SK-N-MC (cell line): ENCODE results near the gene NEK8.

Source experiments
- EZH2 ChIP-seq: fragments of 200-600 bp; sonication (generic); IDR thresholded peaks from one replicate; pipeline ENCODE4 v1.6.1; 2017; ENCODE audit warnings: antibody characterized with exemption
- FOXP2 ChIP-seq: optimal IDR thresholded peaks from 2 replicates; pipeline ENCODE3; 2011; ENCODE audit warnings: mild to moderate bottlenecking, moderate library complexity; ENCODE audit not compliant: insufficient read depth; ENCODE audit errors: extremely low read length, control extremely low read depth
- POLR2AphosphoS5 ChIP-seq: IDR thresholded peaks from 2 replicates; pipeline ENCODE4 v1.6.1; 2012; ENCODE audit warnings: mild to moderate bottlenecking, low read depth, low read length, borderline replicate concordance

DNA sequence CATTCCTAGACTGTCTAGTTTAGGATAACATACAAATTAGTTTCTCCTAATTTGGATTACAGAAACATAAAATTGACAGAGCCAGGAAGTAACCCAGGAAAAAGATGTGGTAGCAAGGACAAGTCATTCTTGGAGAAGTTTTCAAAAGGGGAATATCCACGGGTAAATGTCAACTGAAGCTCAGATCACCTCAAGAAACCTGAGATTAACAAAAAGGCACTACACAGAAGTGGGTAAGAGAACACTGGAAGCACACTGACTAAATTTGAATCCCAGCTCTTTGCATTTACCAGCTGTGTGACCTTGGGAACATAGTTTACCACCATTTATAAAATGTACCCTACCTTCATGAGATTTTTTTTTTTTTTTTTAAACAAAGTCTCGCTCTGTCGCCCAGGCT, 54.6 kb downstream of the NEK8 start:
- TF ChIP-seq EZH2 (no peak), POLR2AphosphoS5 (no peak), FOXP2 (no peak)
